Activated naive CD8-positive, alpha-beta T cell treated with anti-CD3 and anti-CD28 coated beads, Interleukin-2, amount 10 ng/mL, durations not matched to agents 7 days and 5 days (primary cell): ENCODE data around the gene KANSL1L. TPM values are rescaled to one million over a fixed set of nuclear protein-coding genes. Genes with fewer than 3 reads are reported as not detected.

Experiments
- ATAC-seq: fragments of 150-1000 bp; cut with Tn5 transposase; one replicate; pipeline ENCODE4 v1.10.0; 2021; ENCODE audit warnings: low read depth, moderate library complexity
- POLR2A ChIA-PET: fragments of 350-600 bp; sonication (Branson Sonifier 250); formaldehyde crosslinking; loops from one replicate; lab custom pipeline; 2021; ENCODE audit warnings: antibody characterized with exemption; lab: Charles Lee
- DNase-seq: peaks from one replicate; pipeline ENCODE4 v3.0.0; 2021
- H3K27ac Mint-ChIP-seq: one replicate; pipeline ENCODE4 v1.8.0; 2022; ENCODE audit warnings: mild to moderate bottlenecking, mixed read lengths
- H3K27me3 Mint-ChIP-seq: one replicate; pipeline ENCODE4 v1.8.0; 2022; ENCODE audit warnings: mild to moderate bottlenecking, moderate library complexity, mixed read lengths
- H3K36me3 Mint-ChIP-seq: one replicate; pipeline ENCODE4 v1.8.0; 2021; ENCODE audit warnings: mild to moderate bottlenecking, mixed read lengths
- H3K4me1 Mint-ChIP-seq: one replicate; pipeline ENCODE4 v1.8.0; 2021; ENCODE audit warnings: mixed read lengths
- H3K4me3 Mint-ChIP-seq: one replicate; pipeline ENCODE4 v1.8.0; 2022; ENCODE audit warnings: mild to moderate bottlenecking, moderate library complexity, mixed read lengths
- H3K9me3 Mint-ChIP-seq: one replicate; pipeline ENCODE4 v1.8.0; 2021; ENCODE audit warnings: mixed read lengths
- total RNA-seq, 2 experiments: library from RNA; stranded (reverse); gene quantifications; one replicate each; pipeline ENCODE4 v1.2.3, GENCODE V29; 2021

The KANSL1L gene
- total RNA-seq, 2 experiments from 2014 or later: 6.5 to 10.2 TPM

DNA sequence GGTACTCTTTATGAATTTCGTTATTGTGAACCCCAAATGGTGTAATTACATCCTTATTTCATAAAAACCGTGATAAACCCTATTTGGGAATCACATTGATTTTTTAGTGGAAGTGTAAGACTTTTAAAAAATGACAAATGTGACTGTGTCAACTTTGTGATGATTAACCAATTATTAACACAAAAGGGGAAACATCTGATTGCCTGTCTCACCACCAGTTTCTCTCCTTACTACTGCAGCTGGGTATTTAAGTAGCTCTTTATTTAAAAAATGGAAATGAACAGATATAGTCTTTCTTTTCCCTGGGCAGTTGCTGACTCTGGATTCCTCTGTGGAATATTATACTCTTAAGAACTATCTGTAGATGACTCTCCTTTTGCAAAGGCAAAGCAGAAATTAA is 180.4 kb downstream of the KANSL1L start:
- POLR2A ChIA-PET: no interaction called here
- no peak for ATAC-seq
- DNase-seq: no peak
- Mint-ChIP-seq H3K4me1 (no peaks in the 10 kb centered on the region), H3K9me3 (no peaks in the 10 kb centered on the region), H3K27me3 (peaks cover 17% of the 10 kb centered on the region), H3K27ac (no peak overlapping the region), H3K4me3 (no peak overlapping the region), H3K36me3 (no peaks in the 10 kb centered on the region)

DNA sequence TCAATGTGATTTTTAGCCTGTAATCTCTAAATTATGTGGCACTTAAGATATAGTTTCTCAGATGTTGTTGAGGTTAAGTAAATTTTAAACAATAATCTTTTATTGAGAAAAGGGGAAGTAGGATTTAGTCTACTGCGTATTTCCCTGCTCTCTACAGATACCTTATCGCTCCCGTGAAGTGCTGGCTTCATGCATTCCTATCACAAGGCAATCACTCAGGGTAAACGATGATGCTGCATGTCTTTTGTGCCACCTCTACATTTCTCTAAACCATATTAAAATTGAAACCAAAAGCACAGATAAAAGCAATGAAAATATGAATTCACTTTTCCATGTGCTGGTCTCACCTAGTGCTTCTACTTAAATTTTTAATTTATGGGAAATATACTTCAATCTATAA is 183.2 kb downstream of the KANSL1L start:
- ATAC-seq: no peak
- Mint-ChIP-seq H3K27me3 (peaks cover 16% of the 10 kb centered on the region), H3K4me3 (no peak overlapping the region), H3K9me3 (no peaks in the 10 kb centered on the region), H3K4me1 (no peaks in the 10 kb centered on the region), H3K36me3 (no peaks in the 10 kb centered on the region), H3K27ac (no peak overlapping the region)
- no peak for DNase-seq
- POLR2A ChIA-PET: no interaction called here

DNA sequence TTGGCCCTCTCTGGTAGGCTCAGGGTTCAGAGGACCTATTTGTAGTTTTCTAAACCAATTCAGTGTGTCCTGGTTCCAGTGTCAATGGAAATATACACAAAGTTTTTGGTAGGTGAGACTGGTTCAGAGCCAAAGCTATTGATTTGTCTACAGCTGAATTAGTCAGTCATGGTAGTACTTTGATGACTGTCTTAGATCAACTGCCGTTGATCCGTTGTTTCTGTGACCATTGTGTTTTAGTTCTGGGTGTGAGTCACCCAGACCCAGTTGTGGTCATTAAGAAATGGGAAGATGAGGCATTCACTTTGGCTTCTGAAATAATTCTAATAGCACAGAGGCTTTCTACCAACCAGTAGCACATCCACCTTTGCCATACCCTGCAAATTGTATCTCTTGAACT is 184.8 kb downstream of the KANSL1L start:
- H3K27ac Mint-ChIP-seq: no peak overlapping the region
- ATAC-seq (no peak), DNase-seq (no peak)
- no peaks in the 10 kb centered on the region for H3K9me3 Mint-ChIP-seq
- H3K36me3 Mint-ChIP-seq: no peaks in the 10 kb centered on the region
- H3K4me1 Mint-ChIP-seq: no peaks in the 10 kb centered on the region
- H3K4me3 Mint-ChIP-seq: no peak overlapping the region
- H3K27me3 Mint-ChIP-seq: peaks cover 9% of the 10 kb centered on the region
- POLR2A ChIA-PET: no interaction called here

DNA sequence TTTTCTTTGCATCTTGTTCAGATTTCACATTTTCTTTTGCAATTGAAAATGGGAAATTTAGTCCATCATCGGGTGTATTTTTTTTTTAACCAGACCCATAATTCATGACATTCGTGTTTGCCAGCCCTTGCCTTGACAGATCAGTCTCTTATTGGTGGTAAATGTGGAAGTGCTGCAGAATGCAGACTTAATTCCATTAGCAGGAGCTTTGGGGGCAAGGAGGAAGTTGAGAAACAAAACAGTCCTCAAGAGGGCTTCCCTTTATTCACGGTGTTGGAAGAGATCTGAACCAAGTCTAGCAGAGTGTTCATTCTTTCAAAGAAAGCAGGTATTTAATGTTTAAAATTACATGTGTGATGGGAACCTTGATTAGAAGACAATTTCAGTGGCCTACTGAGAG is 185.3 kb downstream of the KANSL1L start:
- DNase-seq (no peak), ATAC-seq (no peak)
- Mint-ChIP-seq H3K4me3 (no peak overlapping the region), H3K27ac (no peak overlapping the region), H3K9me3 (no peaks in the 10 kb centered on the region), H3K27me3 (peaks cover 7% of the 10 kb centered on the region), H3K4me1 (no peaks in the 10 kb centered on the region), H3K36me3 (no peaks in the 10 kb centered on the region)
- POLR2A ChIA-PET: no interaction called here

DNA sequence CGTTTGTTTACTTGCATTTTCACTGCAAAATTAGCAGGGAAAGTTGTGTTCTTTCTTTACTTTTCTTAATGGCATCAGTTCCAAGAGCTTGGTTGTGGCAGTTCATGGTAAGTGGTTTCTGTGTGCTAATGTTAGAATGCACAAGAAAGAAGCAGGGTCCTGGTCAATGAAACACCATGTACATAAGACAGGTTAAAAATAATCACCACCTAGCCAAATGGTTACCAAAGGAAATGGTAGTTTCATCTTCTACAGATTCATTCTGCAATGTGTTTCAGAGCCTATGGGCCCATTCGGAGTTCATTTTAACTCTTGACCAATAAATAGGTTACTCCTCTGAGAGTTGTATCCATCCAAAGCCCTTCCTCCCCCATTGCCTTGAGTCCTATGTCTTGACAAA is 186.9 kb downstream of the KANSL1L start:
- Mint-ChIP-seq H3K36me3 (no peaks in the 10 kb centered on the region), H3K4me3 (no peak overlapping the region), H3K27me3 (peaks cover 6% of the 10 kb centered on the region), H3K4me1 (no peaks in the 10 kb centered on the region), H3K9me3 (no peaks in the 10 kb centered on the region), H3K27ac (no peak overlapping the region)
- POLR2A ChIA-PET: no interaction called here
- DNase-seq: no peak
- ATAC-seq: no peak

DNA sequence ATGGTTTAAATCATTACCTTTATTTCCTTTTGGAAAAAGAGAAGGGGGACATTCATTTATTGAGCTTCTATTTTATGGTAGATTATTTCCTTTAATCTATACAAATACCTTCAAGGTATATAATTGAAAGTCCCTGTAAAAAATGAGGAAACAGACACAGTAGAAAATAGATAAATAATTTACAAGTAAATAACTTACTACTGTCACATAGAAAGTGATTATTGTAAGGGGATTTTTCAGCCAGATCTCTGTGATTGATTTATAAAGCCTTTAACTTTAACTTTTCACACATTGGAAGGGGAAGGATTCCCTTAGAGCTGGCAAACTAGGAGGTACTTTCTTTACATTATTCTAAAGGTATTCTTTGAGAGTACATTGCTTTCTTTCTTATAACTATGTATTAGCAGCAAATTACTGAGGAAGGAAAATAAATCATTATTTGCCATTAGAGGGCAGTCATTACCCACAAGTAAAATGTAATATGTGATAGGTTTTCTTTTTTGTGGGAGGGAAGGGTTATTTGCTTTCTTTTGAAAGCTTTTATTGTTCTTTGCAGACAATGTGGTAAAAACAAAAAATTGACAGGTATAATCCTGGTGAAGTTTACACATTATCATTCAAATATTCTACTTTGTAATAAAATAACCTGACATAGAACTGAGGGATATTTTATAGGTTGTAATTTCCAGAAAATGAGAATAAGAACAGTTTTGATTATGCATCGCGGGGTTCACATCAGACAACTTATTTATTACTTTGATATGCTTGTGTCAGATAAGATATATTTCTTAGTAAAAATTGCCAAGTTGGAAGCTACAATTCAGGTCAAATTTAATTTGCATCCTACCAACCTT is 193.6 kb downstream of the KANSL1L start:
- ATAC-seq (no peak), DNase-seq (no peak)
- Mint-ChIP-seq H3K36me3 (no peaks in the 10 kb centered on the region), H3K27me3 (no peaks in the 10 kb centered on the region), H3K4me1 (no peaks in the 10 kb centered on the region), H3K9me3 (no peaks in the 10 kb centered on the region), H3K27ac (no peak overlapping the region), H3K4me3 (no peak overlapping the region)
- POLR2A ChIA-PET: no interaction called here

DNA sequence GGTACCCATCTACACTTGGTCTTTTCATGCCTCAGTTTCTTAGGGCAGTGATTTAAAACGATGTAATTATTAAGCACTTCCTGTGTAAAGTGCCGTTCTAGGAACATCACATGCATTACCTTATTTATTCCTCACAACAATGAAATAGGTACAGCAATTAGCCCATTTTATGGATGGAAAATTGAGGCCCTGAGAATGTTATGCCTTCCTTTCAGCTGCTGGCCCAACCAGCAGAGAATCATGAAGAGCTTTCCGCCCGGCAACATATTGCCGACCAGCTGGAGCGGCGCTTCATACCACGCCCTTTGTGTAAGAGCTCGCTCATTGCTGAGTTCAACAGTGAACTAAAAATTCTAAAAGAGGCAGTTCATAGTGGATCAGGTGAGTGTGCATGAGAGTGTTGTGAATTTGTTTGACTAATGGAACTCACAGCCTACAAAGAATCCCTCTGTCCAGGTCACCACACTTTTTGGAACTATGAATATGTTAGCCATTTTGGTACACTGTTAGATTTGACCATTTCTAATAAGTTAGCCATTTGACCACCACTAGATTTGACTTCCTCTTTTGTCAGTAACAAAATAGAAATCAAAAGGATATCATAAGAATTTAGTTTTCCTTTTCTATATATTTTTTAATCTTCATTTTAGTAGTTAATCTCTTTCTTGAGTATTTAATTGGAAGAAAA is 194.4 kb downstream of the KANSL1L start:
- peaks cover 2% of the 10 kb centered on the region for H3K27me3 Mint-ChIP-seq
- H3K9me3 Mint-ChIP-seq: no peaks in the 10 kb centered on the region
- DNase-seq (no peak), ATAC-seq (no peak)
- H3K4me3 Mint-ChIP-seq: no peak overlapping the region
- no peak overlapping the region for H3K27ac Mint-ChIP-seq
- H3K4me1 Mint-ChIP-seq: no peaks in the 10 kb centered on the region
- H3K36me3 Mint-ChIP-seq: no peaks in the 10 kb centered on the region
- POLR2A ChIA-PET: no interaction called here

GRCh38 chr2:209974576-209974975 is 196.6 kb downstream of the KANSL1L start:
- no peaks in the 10 kb centered on the region for H3K4me1 Mint-ChIP-seq
- no peak overlapping the region for H3K4me3 Mint-ChIP-seq
- peaks cover 2% of the 10 kb centered on the region for H3K27me3 Mint-ChIP-seq
- H3K27ac Mint-ChIP-seq: no peak overlapping the region
- DNase-seq: no peak
- H3K9me3 Mint-ChIP-seq: no peaks in the 10 kb centered on the region
- H3K36me3 Mint-ChIP-seq: no peaks in the 10 kb centered on the region
- no peak for ATAC-seq
- POLR2A ChIA-PET: no interaction called here

DNA sequence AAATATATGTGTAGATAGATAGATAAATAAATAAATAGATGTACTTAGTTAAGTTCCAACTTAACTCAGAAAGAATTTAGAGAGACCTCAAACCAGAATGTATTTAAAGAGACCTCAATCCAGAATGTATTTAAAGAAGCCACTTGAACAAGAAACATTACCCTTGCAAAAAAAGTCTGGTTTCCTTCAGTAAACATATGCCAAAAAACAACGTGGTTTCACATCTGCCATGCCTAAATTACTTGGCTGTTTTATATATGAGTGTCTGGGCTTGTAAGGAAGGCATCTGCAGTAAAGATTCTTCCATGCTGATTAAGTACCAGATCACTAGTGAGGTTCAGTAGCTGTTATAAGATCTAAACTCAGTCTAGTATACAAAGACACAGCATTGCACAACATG is 197.9 kb downstream of the KANSL1L start:
- Mint-ChIP-seq H3K4me3 (no peak overlapping the region), H3K36me3 (no peaks in the 10 kb centered on the region), H3K4me1 (no peaks in the 10 kb centered on the region), H3K9me3 (no peaks in the 10 kb centered on the region), H3K27me3 (peaks cover 2% of the 10 kb centered on the region), H3K27ac (no peak overlapping the region)
- no peak for DNase-seq
- POLR2A ChIA-PET: no interaction called here
- ATAC-seq: no peak

Other genes with a start within 250 kb of the KANSL1L start
- gene RPE, start 168.8 kb downstream of the KANSL1L start, total RNA-seq: 10 to 100 TPM; 43.2 to 46.2 TPM
- not detected for gene ACADL, start 54.0 kb upstream of the KANSL1L start, total RNA-seq
- not detected for gene MYL1, start 143.8 kb upstream of the KANSL1L start, total RNA-seq